HG03432 (cell line): Measurements from ENCODE around the gene RIIAD1.
A peak's percentile ranks its signal among the peaks of the same experiment; 100 is the strongest.
"Not testable (repeated sequence)": the region's sequence is repeated elsewhere in the genome, so short reads cannot be mapped to it uniquely, and the experiment has no call there.

Experiments used
- ATAC-seq: cut with Tn5 transposase; IDR thresholded peaks from one replicate; pipeline ENCODE4 v1.9.1; 2021; ENCODE audit warnings: mild to moderate bottlenecking, moderate library complexity; ENCODE audit not compliant: unreplicated experiment

Gene RIIAD1, protein sequence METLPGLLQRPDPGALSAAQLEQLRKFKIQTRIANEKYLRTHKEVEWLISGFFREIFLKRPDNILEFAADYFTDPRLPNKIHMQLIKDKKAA

GRCh38 chr1:151720974-151721787, at the start of gene RIIAD1:
RIIAD1 (plus strand) TSS chr1:151721522; CDS start chr1:151721537, 15 bp downstream.
- ATAC-seq, result peak; percentile 75

GRCh38 chr1:151673407-151673806, 47.9 kb upstream of the RIIAD1 start:
- ATAC-seq, result no peak

GRCh38 chr1:151680391-151680790, 40.9 kb upstream of the RIIAD1 start:
- ATAC-seq, result no peak

GRCh38 chr1:151680826-151681225, 40.5 kb upstream of the RIIAD1 start:
- ATAC-seq, result no peak

- no peak for ATAC-seq
These were observed 39.4 kb upstream of the RIIAD1 start for GRCh38 chr1:151681923-151682322.

GRCh38 chr1:151682901-151683300, 38.4 kb upstream of the RIIAD1 start:
- ATAC-seq, result not testable (repeated sequence)

- ATAC-seq, result no peak
These were observed 37.2 kb upstream of the RIIAD1 start for GRCh38 chr1:151684128-151684527.

DNA sequence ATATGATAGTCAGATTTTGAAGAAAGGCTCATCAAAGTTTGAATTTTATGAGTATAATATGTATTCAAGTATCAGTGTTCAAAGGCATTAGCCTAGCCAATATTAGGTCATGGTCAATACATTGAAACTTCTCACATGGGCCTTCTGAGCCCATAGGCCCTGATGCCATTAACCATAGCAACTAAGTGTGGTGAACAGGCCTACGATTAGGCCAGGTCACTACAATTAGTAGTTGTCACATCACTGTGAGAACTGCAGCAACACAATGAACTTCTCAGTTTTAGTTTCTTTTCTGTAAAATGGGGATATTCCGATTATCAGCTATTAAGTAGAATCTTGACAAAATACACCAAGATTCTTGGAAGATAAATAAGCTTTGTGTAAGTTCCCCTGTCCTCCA, 34.8 kb upstream of the RIIAD1 start:
- no peak for ATAC-seq

- no peak for ATAC-seq
These were observed 31.8 kb upstream of the RIIAD1 start for GRCh38 chr1:151689494-151689893.

- ATAC-seq, result no peak
These were observed 29.1 kb upstream of the RIIAD1 start for GRCh38 chr1:151692226-151692625.

DNA sequence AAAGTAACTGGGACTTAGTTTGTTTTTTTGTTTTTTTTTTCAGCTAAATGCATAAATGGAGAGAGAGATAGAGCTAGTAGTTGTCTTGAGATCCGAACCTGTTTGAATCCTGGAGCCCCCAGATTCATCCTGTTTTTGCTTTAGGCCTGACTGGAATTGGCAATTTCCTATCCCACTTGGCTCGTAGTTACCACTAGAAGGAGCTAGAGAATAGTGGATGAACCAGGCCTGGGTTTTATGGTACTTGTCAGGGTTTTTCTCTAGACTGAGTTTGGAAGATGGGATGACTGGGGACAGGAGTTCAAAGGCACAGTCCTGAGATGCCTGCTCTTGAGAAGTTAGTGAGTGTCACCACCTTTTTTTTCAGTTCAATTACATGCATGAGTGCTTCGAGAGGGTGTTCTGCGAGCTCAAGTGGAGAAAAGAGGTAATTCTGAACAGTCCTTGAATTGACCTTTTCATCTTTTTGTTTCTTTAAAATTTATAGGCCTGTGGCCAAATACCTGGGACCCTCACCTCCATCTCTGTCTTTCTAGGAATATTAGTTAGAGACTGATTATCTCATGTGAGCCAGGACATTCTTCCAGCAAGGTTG, 28.2 kb upstream of the RIIAD1 start:
- no peak for ATAC-seq

DNA sequence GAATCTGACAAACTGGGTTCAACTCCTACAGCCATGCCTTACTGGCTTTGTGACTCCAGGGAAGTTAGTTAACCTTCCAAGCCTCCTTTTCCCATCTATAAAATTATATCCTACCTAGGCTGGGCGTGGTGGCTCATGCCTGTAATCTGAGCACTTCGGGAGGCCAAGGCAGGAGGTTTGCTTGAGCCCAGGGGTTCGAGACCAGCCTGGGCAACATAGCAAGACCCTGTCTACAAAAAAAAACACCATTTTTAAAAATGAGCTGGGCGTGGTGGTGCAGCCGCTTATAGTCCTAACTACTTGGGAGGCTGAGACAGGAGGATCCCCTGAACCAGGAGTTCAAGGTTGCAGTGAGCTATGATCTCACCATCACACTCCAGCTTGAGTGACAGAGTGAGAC, 19.8 kb upstream of the RIIAD1 start:
- no peak for ATAC-seq

DNA sequence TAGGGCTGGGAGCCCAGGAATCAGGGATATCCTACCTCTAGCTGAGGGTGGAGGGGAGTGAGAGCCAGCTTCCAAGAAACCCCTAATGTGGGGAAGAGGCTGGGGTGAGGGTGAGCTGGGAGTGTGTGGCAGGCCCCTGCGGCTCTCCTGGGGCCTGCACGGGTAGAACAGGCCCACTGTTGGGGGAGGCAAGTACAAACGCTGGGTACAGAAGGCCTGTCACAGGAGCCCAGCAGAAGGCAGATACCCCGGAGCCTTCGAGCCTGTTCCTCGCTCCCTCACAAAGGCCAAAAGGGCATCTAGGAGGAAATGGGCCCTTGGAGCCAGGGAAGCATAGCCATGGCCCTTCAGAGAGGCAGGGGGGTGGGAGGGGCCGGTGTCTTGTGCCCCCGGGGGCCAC, 18.4 kb upstream of the RIIAD1 start:
- ATAC-seq, result no peak

GRCh38 chr1:151703813-151704212, 17.5 kb upstream of the RIIAD1 start:
- no peak for ATAC-seq

DNA sequence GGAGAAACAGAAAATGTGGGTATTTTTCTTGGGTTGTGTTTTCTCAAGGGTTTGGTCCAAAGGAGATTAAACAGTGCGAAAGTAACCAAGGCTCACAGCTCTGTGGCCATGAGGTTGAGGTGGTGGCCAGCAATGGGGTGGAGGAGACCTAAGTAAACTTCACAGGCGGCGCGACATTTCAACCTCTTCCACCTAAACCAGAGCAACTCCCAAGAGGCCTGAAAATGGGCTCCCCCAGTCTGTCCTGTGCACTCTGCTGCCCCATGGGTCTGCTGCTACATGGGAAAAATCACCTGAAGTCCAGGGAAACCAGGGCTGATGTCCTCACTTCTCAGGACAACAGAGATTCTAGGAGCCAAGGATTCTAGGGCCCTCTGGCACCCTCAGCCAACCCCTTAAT, 17.1 kb upstream of the RIIAD1 start:
- no peak for ATAC-seq

DNA sequence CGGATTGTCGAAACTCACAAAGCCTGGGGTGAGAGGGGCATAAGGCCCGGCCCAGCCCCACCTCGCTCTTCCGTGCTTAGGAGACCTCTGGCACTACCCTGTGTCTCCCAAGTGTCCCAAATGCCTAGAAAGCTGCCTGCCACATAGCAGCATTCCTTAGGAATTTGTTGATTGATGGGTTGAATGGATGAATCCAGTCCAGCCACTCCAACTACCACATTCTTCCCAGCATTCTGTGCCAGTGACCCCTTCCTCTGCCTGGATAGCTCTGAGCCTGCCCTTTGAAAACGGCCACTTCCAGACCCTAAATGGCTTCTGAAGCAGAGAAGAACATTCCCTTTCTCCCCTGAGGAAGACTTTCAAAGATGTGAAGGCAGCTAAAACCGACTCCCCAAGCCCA, 16.2 kb upstream of the RIIAD1 start:
- no peak for ATAC-seq

DNA sequence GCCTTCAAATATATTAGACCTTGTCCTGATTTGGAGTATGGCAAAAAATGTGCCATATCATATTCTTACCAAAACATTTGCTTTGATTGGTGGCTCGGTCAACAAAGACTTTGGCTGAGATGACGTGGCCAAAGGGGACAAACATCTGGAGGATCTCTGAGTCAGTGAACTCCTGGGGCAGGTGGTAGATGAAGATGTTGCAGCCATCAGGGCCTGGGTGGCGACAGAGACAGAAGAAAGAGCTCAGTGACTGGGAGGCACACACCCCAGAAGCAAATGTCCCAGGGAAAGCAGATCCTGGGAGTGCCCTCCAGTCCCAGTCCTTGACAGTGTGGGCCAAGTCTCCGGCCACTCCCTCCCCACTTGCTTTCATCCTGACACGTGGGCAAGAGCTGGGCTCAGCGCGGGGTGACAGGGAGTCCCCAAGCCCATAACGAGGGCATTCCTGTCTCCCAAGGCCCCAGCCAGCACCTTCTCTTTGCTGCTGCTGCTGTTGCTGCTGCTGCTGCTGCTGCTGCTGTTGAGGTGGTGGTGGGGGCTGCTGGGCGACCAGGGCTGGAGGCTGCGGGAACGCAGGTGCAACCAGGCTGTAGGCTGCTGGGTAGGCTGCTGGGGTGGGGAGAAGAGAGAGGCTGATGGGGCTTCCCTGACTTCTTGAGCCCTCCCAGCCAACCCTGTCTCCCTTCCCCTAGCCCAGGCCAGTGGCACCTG, 15.4 kb upstream of the RIIAD1 start:
- ATAC-seq, result no peak

GRCh38 chr1:151706464-151707415, 14.6 kb upstream of the RIIAD1 start:
- no peak for ATAC-seq

DNA sequence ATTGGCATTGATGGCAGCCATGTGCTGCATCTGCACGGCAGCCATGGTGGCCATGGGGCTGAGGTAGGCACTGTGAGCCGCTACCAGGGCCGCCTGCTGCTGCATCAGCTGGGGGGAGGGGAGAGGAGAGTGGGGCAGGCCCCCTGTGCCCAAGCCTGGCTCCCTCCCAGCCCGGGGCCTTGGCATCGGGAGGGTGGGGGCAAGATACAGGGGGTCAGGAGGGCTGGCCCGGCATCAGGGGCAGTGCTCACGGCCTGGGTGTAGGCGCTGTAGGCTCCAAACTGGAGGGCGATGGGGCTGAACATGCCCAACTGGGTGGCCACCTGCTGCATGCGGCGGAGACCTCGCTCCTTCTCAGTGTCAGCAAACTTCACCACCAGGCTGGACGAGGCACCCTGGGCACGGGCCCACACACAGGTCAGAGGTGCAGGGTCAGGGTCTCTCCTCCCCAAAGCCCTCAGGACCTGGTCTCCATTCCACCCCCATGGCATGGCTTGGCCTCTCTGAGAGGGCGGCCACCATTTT, 13.7 kb upstream of the RIIAD1 start:
- ATAC-seq, result no peak

DNA sequence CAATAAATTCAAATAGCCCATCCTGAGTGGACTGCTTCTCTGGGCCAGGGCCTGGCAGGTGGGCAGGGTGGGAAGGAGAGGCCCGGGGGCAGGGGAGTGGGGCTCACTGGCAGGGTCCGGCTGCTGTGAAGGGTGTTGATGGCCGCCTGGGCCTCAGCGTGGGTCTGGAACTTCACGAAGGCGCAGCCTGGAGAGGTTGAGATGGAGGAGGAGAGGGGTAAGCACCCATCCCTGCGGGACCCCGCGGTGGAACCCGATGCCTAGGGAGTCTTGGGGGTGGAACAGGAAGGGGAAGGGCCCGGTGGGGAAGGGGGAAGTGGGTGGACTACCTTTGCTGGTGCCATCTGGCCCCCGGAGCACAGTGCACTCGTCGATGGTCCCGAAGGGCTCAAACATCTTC, 12.4 kb upstream of the RIIAD1 start:
- ATAC-seq, result no peak
